Measurements from ENCODE around the gene CXCL13. TPM values are rescaled to one million over a fixed set of nuclear protein-coding genes. Genes with fewer than 3 reads are reported as not detected.

Gene CXCL13
- polyA plus RNA-seq, 2 of the 4 experiments (the other 2 are of a cell fraction), result not detected

GRCh38 chr4:77591532-77591931 is 14.1 kb upstream of the CXCL13 start:
- TF ChIP-seq E2F6 (IDR thresholded peaks at IDR 0.05; ENCODE audit: borderline replicate concordance, low read depth) (no peak), REST (IDR thresholded peaks at IDR 0.05) (no peak), TFCP2L1 (CRISPR knock-in tag; IDR thresholded peaks at IDR 0.05) (no peak), CBX2 (IDR thresholded peaks at IDR 0.05; ENCODE audit: borderline replicate concordance, low read depth) (no peak), NFE2L2 (conservative IDR thresholded peaks at IDR 0.05; ENCODE audit: low read length) (no peak), HOXB13 (CRISPR knock-in tag; IDR thresholded peaks at IDR 0.05; ENCODE audit: low read depth) (no peak), CEBPB (IDR thresholded peaks at IDR 0.05) (no peak), CBX8 (IDR thresholded peaks at IDR 0.05) (no peak), ZC3H11A (IDR thresholded peaks at IDR 0.05) (no peak), RARB (CRISPR knock-in tag; IDR thresholded peaks at IDR 0.05) (no peak), RAD21 (conservative IDR thresholded peaks at IDR 0.05 in 1 of 2, IDR thresholded peaks at IDR 0.05 in 1 of 2) (no peak), SREBF2 (IDR thresholded peaks at IDR 0.05) (no peak), ZNF302 (CRISPR knock-in tag; IDR thresholded peaks at IDR 0.05) (no peak), HOXB5 (CRISPR knock-in tag; IDR thresholded peaks at IDR 0.05) (no peak), BCL3 (IDR thresholded peaks at IDR 0.05) (no peak), PHF8 (IDR thresholded peaks at IDR 0.05; ENCODE audit: borderline replicate concordance, low read depth) (no peak), JUNB (IDR thresholded peaks at IDR 0.05) (no peak), RNF2 (IDR thresholded peaks at IDR 0.05; ENCODE audit: borderline replicate concordance, low read depth) (no peak), RFX5 (IDR thresholded peaks at IDR 0.05) (no peak), EP300 (IDR thresholded peaks at IDR 0.05) (no peak)
- FAIRE-seq (no peak), ATAC-seq (no peak), DNase-seq (ENCODE audit: low read depth in 1 of 2, low spot score in 1 of 2) (no peak)
- CTCF ChIA-PET, result interaction anchor here (1.1 to 1.2 kb wide), 2 partner anchors 12 to 161 kb away, joined by 3 read pairs; no protein-coding TSS in a partner anchor
- Histone ChIP-seq H3K4me2 (no peak overlapping the region), H3K27ac (no peak overlapping the region), H3K4me3 (no peak overlapping the region), H3K4me1 (no peaks in the 10 kb centered on the region), H3K9me3 (no peaks in the 10 kb centered on the region)
- POLR2A ChIA-PET, result no interaction called here
- 73% methylated on average over 1 of the region's 1 CpG for WGBS (ENCODE audit: missing lambda C conversion rate)

- 47% methylated on average over 7 of the region's 7 CpGs for WGBS (ENCODE audit: missing lambda C conversion rate)
- ATAC-seq (no peak), DNase-seq (ENCODE audit: low read depth in 1 of 2, low spot score in 1 of 2) (no peak), FAIRE-seq (no peak)
- Histone ChIP-seq H3K4me2 (no peak overlapping the region), H3K4me1 (no peaks in the 10 kb centered on the region), H3K9me3 (no peaks in the 10 kb centered on the region), H3K27ac (no peak overlapping the region), H3K4me3 (no peak overlapping the region)
- ChIA-PET CTCF (no interaction called here), POLR2A (no interaction called here)
- TF ChIP-seq BHLHE40 (IDR thresholded peaks at IDR 0.05; ENCODE audit: low read depth, low read length) (no peak), KDM1A (IDR thresholded peaks at IDR 0.05; ENCODE audit: low read depth) (no peak), E2F6 (IDR thresholded peaks at IDR 0.05; ENCODE audit: borderline replicate concordance, low read depth) (no peak), RNF2 (IDR thresholded peaks at IDR 0.05; ENCODE audit: borderline replicate concordance, low read depth) (no peak), GATA3 (IDR thresholded peaks at IDR 0.05; ENCODE audit: borderline replicate concordance) (no peak), JUN (IDR thresholded peaks at IDR 0.05) (no peak), BCL3 (IDR thresholded peaks at IDR 0.05) (no peak), REST (IDR thresholded peaks at IDR 0.05) (no peak), POLR2A (IDR thresholded peaks at IDR 0.05; ENCODE audit: low read length) (no peak), SMC3 (IDR thresholded peaks at IDR 0.05) (no peak), CBX8 (IDR thresholded peaks at IDR 0.05) (no peak), TP53 (CRISPR knock-in tag; IDR thresholded peaks at IDR 0.05) (no peak)
These were observed 12.5 kb upstream of the CXCL13 start for GRCh38 chr4:77593101-77593500.

Measured in A549 (cell line).